Endothelial cell of umbilical vein (primary cell): ENCODE data around the gene FRY. TPM values are rescaled to one million over a fixed set of nuclear protein-coding genes. Genes with fewer than 3 reads are reported as not detected.

Experiments used
- BruUV-seq: library from RNA; stranded (reverse); fragments of 400-500 nt; replicated peaks from 2 replicates; lab custom pipeline; 2021; lab: Mats Ljungman, UMichigan
- CTCF ChIA-PET: fragments of 300-600, 350-600 bp; sonication (Branson Sonifier 250); formaldehyde crosslinking; loops from one replicate; lab custom pipeline; 2021; ENCODE audit warnings: antibody characterized with exemption, inconsistent platforms; lab: Charles Lee
- POLR2A ChIA-PET: fragments of 300-600, 350-600 bp; sonication (Branson Sonifier 250); formaldehyde crosslinking; loops from one replicate; lab custom pipeline; 2021; ENCODE audit warnings: antibody characterized with exemption, inconsistent platforms; lab: Charles Lee
- DNase-seq: peaks from one replicate; pipeline ENCODE4 v3.0.0-alpha.2; 2011; ENCODE audit warnings: low read depth, low spot score
- FAIRE-seq: peaks from 2 replicates; lab custom pipeline; 2011; peaks lifted over from hg19 to GRCh38; lab: Jason Lieb, UNC
- H2AFZ ChIP-seq: 2 replicates; pipeline ENCODE4 v1.6.0; 2012; ENCODE audit warnings: low read depth, low read length, control low read depth, inconsistent platforms
- H3K27ac ChIP-seq: 2 replicates; pipeline ENCODE4 v1.5.1; 2011; ENCODE audit warnings: low read depth, mild to moderate bottlenecking, control low read depth, low read length, moderate library complexity; ENCODE audit not compliant: insufficient read depth
- H3K27me3 ChIP-seq, 2 experiments: 2 replicates each; pipeline versions ENCODE4 v1.6.0 to v1.6.1; 2011; ENCODE audit warnings: low read length in 2 of 2, mixed read lengths in 1 of 2; ENCODE audit not compliant: control insufficient read depth in 2 of 2, insufficient read depth in 2 of 2
- H3K36me3 ChIP-seq, 2 experiments: 2 replicates in 1 of 2; 3 replicates in 1 of 2; pipeline ENCODE4 v1.5.1; 2011; ENCODE audit warnings: low read length in 2 of 2, mild to moderate bottlenecking in 1 of 2, moderate library complexity in 1 of 2; ENCODE audit not compliant: control insufficient read depth in 2 of 2, insufficient read depth in 2 of 2; ENCODE audit errors: extremely low read depth in 1 of 2
- H3K4me1 ChIP-seq: 3 replicates; pipeline ENCODE4 v1.5.1; 2011; ENCODE audit warnings: mild to moderate bottlenecking, low read length; ENCODE audit not compliant: control insufficient read depth, insufficient read depth; ENCODE audit errors: extremely low read depth
- H3K4me2 ChIP-seq: 2 replicates; pipeline ENCODE4 v1.6.1; 2011; ENCODE audit warnings: low read length, control low read depth, mixed read lengths; ENCODE audit not compliant: insufficient read depth
- H3K4me3 ChIP-seq, 3 experiments: fragments of 200-600 bp in 1 of 3; sonication (generic), shearing (Covaris generic) in 1 of 3; replicated peaks in 1 of 3; 2 replicates each; pipeline ENCODE4 v1.5.1; 2011 to 2016; ENCODE audit warnings: control low read depth in 3 of 3, low read length in 3 of 3, mild to moderate bottlenecking in 2 of 3, inconsistent platforms in 1 of 3, low read depth in 1 of 3, moderate library complexity in 1 of 3; ENCODE audit not compliant: insufficient read depth in 1 of 3
- H3K79me2 ChIP-seq: 2 replicates; pipeline ENCODE4 v1.6.0; 2012; ENCODE audit warnings: low read length, inconsistent platforms; ENCODE audit not compliant: control insufficient read depth, insufficient read depth
- H3K9ac ChIP-seq: replicated peaks from 2 replicates; pipeline ENCODE3; 2011; ENCODE audit warnings: low read length, control low read depth; ENCODE audit not compliant: insufficient read depth; ENCODE audit errors: extremely low read depth
- H3K9me1 ChIP-seq: replicated peaks from 3 replicates; pipeline ENCODE4 v1.6.0; 2011; ENCODE audit warnings: mild to moderate bottlenecking, low read length; ENCODE audit not compliant: control insufficient read depth, insufficient read depth; ENCODE audit errors: extremely low read depth
- H3K9me3 ChIP-seq: replicated peaks from 2 replicates; pipeline ENCODE4 v1.5.1; 2012; ENCODE audit warnings: low read length, inconsistent platforms; ENCODE audit not compliant: control insufficient read depth, insufficient read depth
- H4K20me1 ChIP-seq: replicated peaks from 2 replicates; pipeline ENCODE3; 2011; ENCODE audit warnings: mild to moderate bottlenecking, low read length; ENCODE audit not compliant: control insufficient read depth, insufficient read depth; ENCODE audit errors: extremely low read depth
- CTCF ChIP-seq, 2 donors: IDR thresholded peaks; 1 replicate in 1 of 2; 2 replicates in 1 of 2; pipeline ENCODE4 v1.5.1; 2011; ENCODE audit warnings: low read length in 2 of 2, mild to moderate bottlenecking in 2 of 2, moderate library complexity in 2 of 2, control low read depth in 1 of 2, inconsistent platforms in 1 of 2, low read depth in 1 of 2; ENCODE audit not compliant: insufficient read depth in 1 of 2; ENCODE audit errors: extremely low read depth in 1 of 2
- EZH2 ChIP-seq: IDR thresholded peaks from 2 replicates; pipeline ENCODE4 v1.6.1; 2012; ENCODE audit warnings: borderline replicate concordance, low read depth, mild to moderate bottlenecking, moderate library complexity, low read length, inconsistent platforms; ENCODE audit not compliant: severe bottlenecking
- FOS ChIP-seq: IDR thresholded peaks from 2 replicates; pipeline ENCODE4 v1.6.1; 2011; ENCODE audit warnings: mild to moderate bottlenecking, low read length, moderate library complexity, borderline replicate concordance; ENCODE audit not compliant: insufficient read depth
- GATA2 ChIP-seq: IDR thresholded peaks from 2 replicates; pipeline ENCODE4 v1.7.0; 2011; ENCODE audit warnings: low read depth, mild to moderate bottlenecking, moderate library complexity, mixed read lengths, low read length; ENCODE audit not compliant: insufficient read length, insufficient read depth
- JUN ChIP-seq: IDR thresholded peaks from 2 replicates; pipeline ENCODE4 v1.6.1; 2011; ENCODE audit warnings: borderline replicate concordance, low read depth; ENCODE audit not compliant: insufficient read length, insufficient read depth
- MAX ChIP-seq: IDR thresholded peaks from 2 replicates; pipeline ENCODE4 v1.6.1; 2011; ENCODE audit not compliant: insufficient read depth, insufficient read length
- MYC ChIP-seq: IDR thresholded peaks from one replicate; pipeline ENCODE4 v1.6.1; 2011; ENCODE audit warnings: mild to moderate bottlenecking, low read depth, low read length
- POLR2A ChIP-seq: IDR thresholded peaks from 2 replicates; pipeline ENCODE4 v1.6.1; 2012; ENCODE audit warnings: low read depth, mild to moderate bottlenecking, control low read depth, low read length
- POLR2AphosphoS5 ChIP-seq: IDR thresholded peaks from 2 replicates; pipeline ENCODE4 v1.6.1; 2012; ENCODE audit warnings: low read depth, mild to moderate bottlenecking, control low read depth, low read length, moderate library complexity; ENCODE audit not compliant: insufficient read depth
- dilution Hi-C: fragments of 300-500 bp; cut with MboI; formaldehyde crosslinking; loops from one replicate; pipeline ENCODE4 v1.15.0; 2019; ENCODE audit warnings: low sequenced_read_pairs; ENCODE audit not compliant: extremely low pct_ligation_motif_present
- intact Hi-C: fragments of 100-400 bp; cut with micrococcal nuclease; formaldehyde crosslinking; loops from one replicate; pipeline ENCODE4 v1.10.0; 2022
- polyA plus RNA-seq, 4 experiments: library from polyadenylated mRNA; depleted of rRNA in 3 of 4; stranded (reverse) in 3 of 4; unstranded in 1 of 4; fragments of >200 nt; gene quantifications; 2 replicates each; pipeline versions ENCODE4 v1.2.1 to v1.2.3, GENCODE V29; 2011 to 2012; ENCODE audit warnings: missing spikeins in 1 of 4
- total RNA-seq: library from RNA; stranded (reverse); gene quantifications from 2 replicates; pipeline ENCODE4 v1.2.3, GENCODE V29; 2021

Gene FRY
- total and polyA plus RNA-seq, 2 donors (not counting 3 experiments of a cell fraction or from before 2014, with no cell fraction given): 57.3 to 75.8 TPM

- intact Hi-C loops: no loop called here
- H3K4me3 ChIP-seq: no peak overlapping the region
- no peak overlapping the region for H3K9ac ChIP-seq
- no peaks in the 10 kb centered on the region for H3K4me1 ChIP-seq
- no peak overlapping the region for H3K4me2 ChIP-seq
- H3K27ac ChIP-seq: no peak overlapping the region
- CTCF ChIA-PET: interaction anchor here (1.9 to 2.5 kb wide), 2 partner anchors 8 to 12 kb away, joined by 4 to 20 read pairs; no protein-coding TSS in a partner anchor
- no peaks in the 10 kb centered on the region for H3K9me1 ChIP-seq
- dilution Hi-C loops: no loop called here
- no peak for TF ChIP-seq POLR2A
- H3K9me3 ChIP-seq: no peaks in the 10 kb centered on the region
- H3K27me3 ChIP-seq: no peaks in the 10 kb centered on the region
- DNase-seq (no peak), FAIRE-seq (no peak)
- BruUV-seq: no TSS peak
- H3K79me2 ChIP-seq: no peaks in the 10 kb centered on the region
- H2AFZ ChIP-seq: no peak overlapping the region
- POLR2A ChIA-PET: no interaction called here
- no peaks in the 10 kb centered on the region for H4K20me1 ChIP-seq
- peaks cover 0 to 9% of the 10 kb centered on the region in 2 experiments for H3K36me3 ChIP-seq
These were observed 206.1 kb downstream of the FRY start for GRCh38 chr13:32237681-32238080.

GRCh38 chr13:32243695-32244094 lies 212.1 kb downstream of the FRY start:
- CTCF ChIA-PET: interaction anchor here (2.2 kb wide), 1 partner anchor 396 kb away, joined by 5 read pairs; no protein-coding TSS in a partner anchor
- POLR2A ChIA-PET: no interaction called here
- TF ChIP-seq GATA2: no peak
- TF ChIP-seq POLR2A: no peak
- no peak for TF ChIP-seq POLR2AphosphoS5
- TF ChIP-seq EZH2: no peak
- no peak for TF ChIP-seq FOS
- TF ChIP-seq MYC: no peak
- no peak for TF ChIP-seq CTCF (IDR thresholded peaks at IDR 0.05; ENCODE audit: extremely low read depth in 1 of 2, insufficient read depth in 1 of 2, low read depth in 1 of 2, low read length in 2 of 2)
- TF ChIP-seq MAX: no peak
- TF ChIP-seq JUN: no peak
- DNase-seq (no peak), FAIRE-seq (no peak)
- Histone ChIP-seq H4K20me1 (no peaks in the 10 kb centered on the region), H3K9me3 (no peaks in the 10 kb centered on the region), H3K4me3 (no peak overlapping the region), H3K4me2 (no peak overlapping the region), H3K4me1 (peaks cover 3% of the 10 kb centered on the region), H3K79me2 (no peaks in the 10 kb centered on the region), H3K27ac (no peak overlapping the region), H3K9me1 (no peaks in the 10 kb centered on the region), H3K27me3 (no peaks in the 10 kb centered on the region), H3K9ac (no peak overlapping the region), H3K36me3 (no peaks in the 10 kb centered on the region), H2AFZ (no peak overlapping the region)
- intact Hi-C loops: loop anchor here (10.0 kb wide), 1 partner anchor 181 kb away; the partner anchor contains the start of gene N4BP2L1
- dilution Hi-C loops: no loop called here
- BruUV-seq: no TSS peak
